Measurements from ENCODE around the gene IL12RB1. TPM values are rescaled to one million over a fixed set of nuclear protein-coding genes. Genes with fewer than 3 reads are reported as not detected.
"Not testable (repeated sequence)": the region's sequence is repeated elsewhere in the genome, so short reads cannot be mapped to it uniquely, and the experiment has no call there.

Gene IL12RB1
- total and polyA plus RNA-seq, 8 donors: 0.18 to 9.3 (median 0.77) TPM; not detected in 4

- intact Hi-C loops (cut with DNase I; ENCODE audit: low total_unique reads): no loop called here
- H3K27ac ChIP-seq: no peak overlapping the region
- TF ChIP-seq POLR2A (IDR thresholded peaks at IDR 0.05) (no peak), CTCF (IDR thresholded peaks at IDR 0.05) (no peak)
- 70 to 99% (median 98%) methylated on average over 2 of the region's 2 CpGs for WGBS, 5 donors
- no peak for DNase-seq
- H3K9me3 ChIP-seq: no peaks in the 10 kb centered on the region
- no peaks in the 10 kb centered on the region for H3K27me3 ChIP-seq
- H3K36me3 ChIP-seq: no peaks in the 10 kb centered on the region
- H3K4me3 ChIP-seq: no peak overlapping the region
- H3K4me1 ChIP-seq: peaks cover 17 to 22% (median 18%) of the 10 kb centered on the region in 4 donors
Measured at GRCh38 chr19:18041054-18041453, 45.7 kb downstream of the IL12RB1 start.

- H3K4me3 ChIP-seq; H3K27ac ChIP-seq; H3K36me3 ChIP-seq; H3K27me3 ChIP-seq; intact Hi-C loops (cut with DNase I; ENCODE audit: low total_unique reads); H3K9me3 ChIP-seq; DNase-seq: not testable (repeated sequence)
- H3K4me1 ChIP-seq: peaks cover 5 to 28% (median 11%) of the 10 kb centered on the region in 4 donors
- 75 to 87% (median 81%) methylated on average over 2 of the region's 2 CpGs for WGBS, 5 donors
Measured at GRCh38 chr19:18032102-18032501, 54.6 kb downstream of the IL12RB1 start.

GRCh38 chr19:18031401-18031800 is 55.3 kb downstream of the IL12RB1 start:
- H3K27ac ChIP-seq; intact Hi-C loops (cut with DNase I; ENCODE audit: low total_unique reads): not testable (repeated sequence)
- whole genome bisulfite sequencing, 5 donors: 69 to 77% (median 72%) methylated on average over 5 of the region's 5 CpGs

GRCh38 chr19:18029617-18030338 is 57.0 kb downstream of the IL12RB1 start:
- no peak overlapping the region for H3K4me3 ChIP-seq
- peak overlapping the region in 3 of 5 donors; percentile 26 to 42 (median 38) for H3K27ac ChIP-seq
- H3K4me1 ChIP-seq: peaks cover 5 to 28% (median 11%) of the 10 kb centered on the region in 4 donors
- peak; percentile 51 to 61 for DNase-seq
- intact Hi-C loops (cut with DNase I; ENCODE audit: low total_unique reads): no loop called here
- no peak for TF ChIP-seq POLR2AphosphoS5 (IDR thresholded peaks at IDR 0.05)
- no peak for TF ChIP-seq EP300 (IDR thresholded peaks at IDR 0.05)
- no peak for TF ChIP-seq POLR2A (IDR thresholded peaks at IDR 0.05)
- no peak for TF ChIP-seq CTCF (IDR thresholded peaks at IDR 0.05)
- no peaks in the 10 kb centered on the region for H3K9me3 ChIP-seq
- 23 to 33% (median 25%) methylated on average over 6 to 8 of the region's 8 CpGs for WGBS, 5 donors
- no peaks in the 10 kb centered on the region for H3K36me3 ChIP-seq
- H3K27me3 ChIP-seq: no peaks in the 10 kb centered on the region

More at GRCh38 chr19:18031401-18031800, 55.3 kb downstream of the IL12RB1 start:
- peaks cover 5 to 28% (median 11%) of the 10 kb centered on the region in 4 donors for H3K4me1 ChIP-seq
- not testable (repeated sequence) for H3K9me3 ChIP-seq, H3K4me3 ChIP-seq, DNase-seq, H3K36me3 ChIP-seq, H3K27me3 ChIP-seq

GRCh38 chr19:18027151-18027550 is 59.6 kb downstream of the IL12RB1 start:
- Histone ChIP-seq H3K4me3 (no peak overlapping the region), H3K9me3 (no peaks in the 10 kb centered on the region), H3K27ac (no peak overlapping the region), H3K27me3 (no peaks in the 10 kb centered on the region), H3K4me1 (peaks cover 17 to 46% (median 26%) of the 10 kb centered on the region in 4 donors), H3K36me3 (no peaks in the 10 kb centered on the region)
- no peak for DNase-seq
- WGBS, 5 donors: 78 to 98% (median 94%) methylated on average over 4 of the region's 4 CpGs
- TF ChIP-seq POLR2AphosphoS5 (IDR thresholded peaks at IDR 0.05): no peak
- no peak for TF ChIP-seq CTCF (IDR thresholded peaks at IDR 0.05)
- TF ChIP-seq EP300 (IDR thresholded peaks at IDR 0.05): no peak
- TF ChIP-seq POLR2A (IDR thresholded peaks at IDR 0.05): no peak
- intact Hi-C loops (cut with DNase I; ENCODE audit: low total_unique reads): no loop called here

Data from stomach (tissue), 9 donors.